Upper lobe of left lung (tissue), 4 donors: Measurements from ENCODE around the gene SHISAL1.

ENCODE experiments used
- POLR2A ChIP-seq, 4 donors: fragments of 450-650 bp; IDR thresholded peaks; one replicate each; pipeline ENCODE4 v1.5.1; 2016 to 2017; ENCODE audit warnings: antibody characterized with exemption in 4 of 4, mild to moderate bottlenecking in 2 of 4
- TF ChIP-seq, protein P1 (sequence below), 6 experiments: fragments of 450-650 bp in 4 of 6; fragments of 200-600 bp in 2 of 6; sonication (generic) in 2 of 6; IDR thresholded peaks; one replicate each; pipeline ENCODE4 v1.5.1; 2016 to 2019; ENCODE audit warnings: antibody characterized with exemption in 6 of 6

DNA sequence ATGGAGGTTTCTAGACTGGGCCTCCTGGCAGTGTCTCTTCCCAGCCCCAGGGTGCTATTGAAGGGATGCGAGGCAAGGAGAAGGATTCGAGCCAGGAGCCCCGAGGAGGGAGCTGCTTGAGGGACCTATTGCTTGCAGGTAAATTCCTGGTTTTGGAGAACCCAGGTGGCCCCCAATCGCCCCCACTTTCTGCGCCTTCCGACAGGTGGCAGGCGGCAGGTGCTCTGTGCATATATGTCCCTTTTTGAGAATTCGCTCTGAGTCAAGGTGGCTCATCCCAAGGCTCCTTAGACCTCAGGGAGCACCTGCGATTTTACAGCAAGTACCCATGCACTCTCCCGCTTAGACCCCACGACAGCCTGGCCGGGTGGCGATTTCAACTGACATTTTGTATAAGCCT is 40.3 kb upstream of the SHISAL1 start:
- no peak for TF ChIP-seq POLR2A (IDR thresholded peaks at IDR 0.05)
- TF ChIP-seq, protein P1, sequence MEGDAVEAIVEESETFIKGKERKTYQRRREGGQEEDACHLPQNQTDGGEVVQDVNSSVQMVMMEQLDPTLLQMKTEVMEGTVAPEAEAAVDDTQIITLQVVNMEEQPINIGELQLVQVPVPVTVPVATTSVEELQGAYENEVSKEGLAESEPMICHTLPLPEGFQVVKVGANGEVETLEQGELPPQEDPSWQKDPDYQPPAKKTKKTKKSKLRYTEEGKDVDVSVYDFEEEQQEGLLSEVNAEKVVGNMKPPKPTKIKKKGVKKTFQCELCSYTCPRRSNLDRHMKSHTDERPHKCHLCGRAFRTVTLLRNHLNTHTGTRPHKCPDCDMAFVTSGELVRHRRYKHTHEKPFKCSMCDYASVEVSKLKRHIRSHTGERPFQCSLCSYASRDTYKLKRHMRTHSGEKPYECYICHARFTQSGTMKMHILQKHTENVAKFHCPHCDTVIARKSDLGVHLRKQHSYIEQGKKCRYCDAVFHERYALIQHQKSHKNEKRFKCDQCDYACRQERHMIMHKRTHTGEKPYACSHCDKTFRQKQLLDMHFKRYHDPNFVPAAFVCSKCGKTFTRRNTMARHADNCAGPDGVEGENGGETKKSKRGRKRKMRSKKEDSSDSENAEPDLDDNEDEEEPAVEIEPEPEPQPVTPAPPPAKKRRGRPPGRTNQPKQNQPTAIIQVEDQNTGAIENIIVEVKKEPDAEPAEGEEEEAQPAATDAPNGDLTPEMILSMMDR (IDR thresholded peaks at IDR 0.05) = no peak
